Measurements from ENCODE around the gene SLC45A1. TPM values are rescaled to one million over a fixed set of nuclear protein-coding genes. Genes with fewer than 3 reads are reported as not detected.

SLC45A1 gene
- total RNA-seq, 4 donors from 2014 or later, result 5.4 to 15.1 (median 7.6) TPM

DNA sequence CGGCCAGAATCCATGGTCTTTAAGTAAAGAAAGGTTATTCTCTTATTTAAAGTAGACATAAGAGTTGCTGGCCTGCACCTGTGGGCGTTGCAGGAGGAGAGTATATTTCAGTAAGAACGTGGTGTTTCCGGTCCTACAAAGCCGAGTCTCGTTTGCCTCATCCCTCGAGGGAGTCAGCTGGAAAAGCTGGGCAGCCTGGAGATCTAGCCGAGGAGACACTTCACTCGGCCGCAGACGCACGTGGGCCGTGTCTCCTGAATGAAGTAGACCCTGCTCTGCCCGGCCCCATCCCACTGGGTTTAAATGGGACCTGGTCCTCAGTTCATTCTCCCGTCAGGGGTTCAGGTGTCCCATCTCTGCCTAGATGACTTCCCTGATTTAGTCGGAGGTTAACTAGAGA, 14.9 kb downstream of the SLC45A1 start:
- H3K4me3 ChIP-seq, result no peak overlapping the region
- no peak for TF ChIP-seq POLR2A (IDR thresholded peaks at IDR 0.05)
- no peak for TF ChIP-seq EP300 (IDR thresholded peaks at IDR 0.05)
- TF ChIP-seq, protein P1, sequence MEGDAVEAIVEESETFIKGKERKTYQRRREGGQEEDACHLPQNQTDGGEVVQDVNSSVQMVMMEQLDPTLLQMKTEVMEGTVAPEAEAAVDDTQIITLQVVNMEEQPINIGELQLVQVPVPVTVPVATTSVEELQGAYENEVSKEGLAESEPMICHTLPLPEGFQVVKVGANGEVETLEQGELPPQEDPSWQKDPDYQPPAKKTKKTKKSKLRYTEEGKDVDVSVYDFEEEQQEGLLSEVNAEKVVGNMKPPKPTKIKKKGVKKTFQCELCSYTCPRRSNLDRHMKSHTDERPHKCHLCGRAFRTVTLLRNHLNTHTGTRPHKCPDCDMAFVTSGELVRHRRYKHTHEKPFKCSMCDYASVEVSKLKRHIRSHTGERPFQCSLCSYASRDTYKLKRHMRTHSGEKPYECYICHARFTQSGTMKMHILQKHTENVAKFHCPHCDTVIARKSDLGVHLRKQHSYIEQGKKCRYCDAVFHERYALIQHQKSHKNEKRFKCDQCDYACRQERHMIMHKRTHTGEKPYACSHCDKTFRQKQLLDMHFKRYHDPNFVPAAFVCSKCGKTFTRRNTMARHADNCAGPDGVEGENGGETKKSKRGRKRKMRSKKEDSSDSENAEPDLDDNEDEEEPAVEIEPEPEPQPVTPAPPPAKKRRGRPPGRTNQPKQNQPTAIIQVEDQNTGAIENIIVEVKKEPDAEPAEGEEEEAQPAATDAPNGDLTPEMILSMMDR (IDR thresholded peaks at IDR 0.05), result no peak
- no peak for DNase-seq (ENCODE audit: low spot score in 2 of 2)
- no peaks in the 10 kb centered on the region for H3K27me3 ChIP-seq
- H3K27ac ChIP-seq, result no peak overlapping the region
- no peaks in the 10 kb centered on the region for H3K4me1 ChIP-seq
- 88 to 92% methylated on average over 16 of the region's 16 CpGs for WGBS, 2 donors
- H3K9me3 ChIP-seq, result no peaks in the 10 kb centered on the region
- peaks cover 0 to 79% (median 0%) of the 10 kb centered on the region in 3 donors for H3K36me3 ChIP-seq

DNA sequence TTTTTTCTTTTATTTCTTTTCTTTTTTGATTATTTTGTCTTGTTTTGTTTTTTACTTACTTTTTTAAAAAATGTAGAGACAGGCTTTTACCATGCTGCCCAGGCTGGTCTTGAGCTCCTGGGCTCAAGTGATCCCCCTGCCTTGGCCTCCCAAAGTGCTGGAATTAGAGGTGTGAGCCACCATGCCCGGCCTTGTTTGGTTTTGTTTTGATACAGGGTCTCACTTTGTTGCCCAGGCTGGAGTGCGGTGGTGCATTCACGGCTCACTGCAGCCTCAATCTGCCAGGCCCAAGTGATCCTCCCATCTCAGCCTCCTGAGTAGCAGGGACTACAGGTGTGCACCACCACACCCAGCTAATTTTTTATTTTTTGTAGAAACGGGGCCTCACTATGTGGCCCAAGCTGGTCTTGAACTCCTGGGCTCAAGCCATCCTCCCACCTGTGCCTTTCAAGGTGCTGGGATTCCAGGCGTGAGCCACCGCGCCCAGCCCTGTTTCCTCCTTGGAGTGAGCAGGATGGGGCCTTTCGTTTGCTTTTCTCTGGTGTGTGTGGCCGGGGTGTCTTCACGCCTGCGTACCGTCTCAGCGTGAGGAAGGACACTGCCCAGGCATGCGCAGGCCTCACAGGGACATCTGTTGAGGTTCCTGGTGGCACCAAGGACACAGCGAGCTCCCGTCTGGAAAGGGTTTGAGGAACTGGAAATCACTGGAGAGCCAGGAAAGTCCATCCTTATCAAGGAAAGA, 15.5 kb downstream of the SLC45A1 start:
- DNase-seq (ENCODE audit: low spot score in 2 of 2), result no peak
- TF ChIP-seq, protein P1 (IDR thresholded peaks at IDR 0.05), result no peak
- no peak for TF ChIP-seq EP300 (IDR thresholded peaks at IDR 0.05)
- no peak for TF ChIP-seq POLR2A (IDR thresholded peaks at IDR 0.05)
- no peak overlapping the region for H3K27ac ChIP-seq
- H3K4me3 ChIP-seq, result no peak overlapping the region
- H3K4me1 ChIP-seq, result no peaks in the 10 kb centered on the region
- H3K9me3 ChIP-seq, result no peaks in the 10 kb centered on the region
- no peaks in the 10 kb centered on the region for H3K27me3 ChIP-seq
- WGBS, 2 donors, result 91 to 94% methylated on average over 16 of the region's 16 CpGs
- peaks cover 0 to 79% (median 0%) of the 10 kb centered on the region in 3 donors for H3K36me3 ChIP-seq

DNA sequence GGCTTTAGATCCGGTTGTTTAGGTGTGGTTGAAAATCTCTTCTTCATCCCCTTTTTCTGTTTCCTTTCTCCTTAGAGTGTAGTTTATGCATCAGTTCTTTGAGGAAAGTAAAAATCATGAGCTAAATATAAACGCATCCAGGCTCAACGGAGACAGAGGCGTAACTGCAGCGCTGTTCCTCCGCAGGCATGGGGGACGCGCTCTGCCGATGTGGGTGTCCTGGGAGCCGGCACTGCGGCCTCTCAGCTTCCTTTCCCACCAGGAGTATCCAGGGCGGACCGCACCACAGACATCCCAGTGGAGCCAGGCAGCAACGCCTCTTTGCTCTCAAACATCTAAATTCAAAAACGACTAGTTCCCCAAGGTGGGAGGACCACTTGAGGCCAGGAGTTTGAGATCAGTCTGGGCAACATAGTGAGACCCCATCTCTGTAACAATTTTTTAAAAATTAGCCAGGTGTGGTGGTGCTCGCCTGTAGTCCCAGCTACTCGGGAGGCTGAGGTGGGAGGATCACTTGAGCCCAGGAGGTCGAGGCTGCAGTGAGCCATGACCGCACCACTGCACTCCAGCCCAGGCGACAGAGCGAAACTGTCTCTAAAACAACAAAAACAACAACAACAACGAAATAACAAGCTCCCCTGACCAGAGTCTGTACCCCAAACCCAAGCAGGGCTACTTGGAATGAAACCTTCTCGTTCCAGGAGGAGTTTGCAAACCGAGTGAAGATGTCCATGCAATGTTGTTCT, 16.4 kb downstream of the SLC45A1 start:
- peaks cover 0 to 81% (median 0%) of the 10 kb centered on the region in 3 donors for H3K36me3 ChIP-seq
- H3K27ac ChIP-seq, result no peak overlapping the region
- H3K27me3 ChIP-seq, result no peaks in the 10 kb centered on the region
- no peaks in the 10 kb centered on the region for H3K4me1 ChIP-seq
- no peaks in the 10 kb centered on the region for H3K9me3 ChIP-seq
- TF ChIP-seq, protein P1 (IDR thresholded peaks at IDR 0.05), result no peak
- TF ChIP-seq EP300 (IDR thresholded peaks at IDR 0.05), result no peak
- TF ChIP-seq POLR2A (IDR thresholded peaks at IDR 0.05), result no peak
- no peak for DNase-seq (ENCODE audit: low spot score in 2 of 2)
- 88 to 92% methylated on average over 24 of the region's 24 CpGs for WGBS, 2 donors
- H3K4me3 ChIP-seq, result no peak overlapping the region

DNA sequence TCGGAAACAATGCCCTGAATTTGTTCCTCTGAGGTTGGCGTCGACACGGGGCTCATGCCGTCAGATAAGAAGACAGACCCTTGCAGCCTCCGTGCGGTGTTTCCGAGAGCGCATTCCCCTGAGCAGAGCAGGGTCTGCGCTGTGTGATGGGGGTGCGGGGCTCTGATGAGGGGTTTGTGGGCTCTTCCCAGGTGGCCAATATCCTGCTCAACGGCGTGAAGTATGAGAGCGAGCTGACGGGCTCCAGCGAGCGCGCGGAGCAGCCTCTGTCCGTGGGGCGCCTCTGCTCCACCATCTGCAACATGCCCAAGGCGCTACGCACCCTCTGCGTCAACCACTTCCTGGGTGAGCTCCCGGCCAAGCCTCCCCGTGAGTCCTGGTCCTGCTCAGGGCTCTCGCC, 17.3 kb downstream of the SLC45A1 start:
- no peak for DNase-seq (ENCODE audit: low spot score in 2 of 2)
- 95% methylated on average over 15 to 27 of the region's 27 CpGs for WGBS, 2 donors
- peaks cover 0 to 78% (median 0%) of the 10 kb centered on the region in 3 donors for H3K36me3 ChIP-seq

More for the DNA sequence above, 17.3 kb downstream of the SLC45A1 start:
- H3K27ac ChIP-seq, result no peak overlapping the region
- H3K4me1 ChIP-seq, result no peaks in the 10 kb centered on the region
- no peaks in the 10 kb centered on the region for H3K27me3 ChIP-seq
- TF ChIP-seq, protein P1 (IDR thresholded peaks at IDR 0.05), result no peak
- TF ChIP-seq POLR2A (IDR thresholded peaks at IDR 0.05) (no peak), EP300 (IDR thresholded peaks at IDR 0.05) (no peak)
- no peaks in the 10 kb centered on the region for H3K9me3 ChIP-seq
- no peak overlapping the region for H3K4me3 ChIP-seq
